Measurements from ENCODE around the gene NSD1. TPM values are rescaled to one million over a fixed set of nuclear protein-coding genes. Genes with fewer than 3 reads are reported as not detected.

The NSD1 gene
- total and polyA plus RNA-seq, 9 of the 15 experiments (the other 6 are each of a cell fraction or from before 2014, with no cell fraction given): 3.8 to 51.0 (median 24.7) TPM

DNA sequence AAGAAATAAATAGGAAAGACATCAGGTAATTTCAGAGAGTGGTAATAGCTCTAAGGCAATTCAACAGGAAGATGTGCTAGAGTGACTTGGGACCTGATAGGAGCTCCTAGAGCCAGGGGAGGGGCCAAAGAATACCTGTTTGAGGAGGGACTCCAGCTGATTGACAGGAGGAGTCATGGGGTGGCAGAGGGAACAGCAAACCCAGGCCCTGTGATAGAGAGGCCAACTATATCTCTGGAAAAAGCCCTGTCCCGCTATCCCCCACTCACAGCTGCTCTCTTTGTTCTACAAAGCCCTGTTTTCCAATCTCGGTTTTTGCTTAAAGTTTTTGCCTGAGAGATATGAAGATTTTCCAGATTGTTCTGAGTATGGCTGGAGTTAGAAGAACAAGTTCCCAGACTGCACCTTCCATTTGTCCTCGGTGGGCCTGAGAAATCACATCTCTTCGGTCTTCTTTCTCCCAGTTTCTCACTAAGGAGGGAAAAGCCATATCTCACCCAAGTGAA, 9.0 kb upstream of the NSD1 start:
- peak; percentile 80 for ATAC-seq
- Histone ChIP-seq H3K9me1 (ENCODE audit: control insufficient read depth, insufficient read depth, low read length) (no peaks in the 10 kb centered on the region), H3K4me1 (replicated peaks in 1 of 2; ENCODE audit: control insufficient read depth in 2 of 2, insufficient read depth in 2 of 2, low read length in 2 of 2) (peaks cover 0 to 8% of the 10 kb centered on the region in 2 experiments; a peak in 1 of 5 replicates), H3K4me2 (ENCODE audit: insufficient read depth, low read length) (no peak overlapping the region), H2AFZ (ENCODE audit: low read depth, low read length) (peak overlapping the region; percentile 25; the same call in 1 of the 2 replicates), H3K27ac (ENCODE audit: extremely low read depth, low read depth, low read length) (no peak overlapping the region), H4K20me1 (replicated peaks; ENCODE audit: control insufficient read depth, insufficient read depth, low read length) (no peaks in the 10 kb centered on the region), H3K9me3 (replicated peaks; ENCODE audit: control insufficient read depth, insufficient read depth, low read depth, low read length) (no peaks in the 10 kb centered on the region), H3K79me2 (ENCODE audit: control insufficient read depth, insufficient read depth, low read length) (no peaks in the 10 kb centered on the region), H3K36me3 (ENCODE audit: control insufficient read depth, insufficient read depth, low read length) (no peaks in the 10 kb centered on the region), H3K27me3 (ENCODE audit: control insufficient read depth in 2 of 2, insufficient read depth in 2 of 2, low read length in 2 of 2) (no peaks in the 10 kb centered on the region), H3K9ac (ENCODE audit: insufficient read depth in 1 of 2, low read depth in 2 of 2, low read length in 2 of 2) (no peak overlapping the region; a peak in 1 of 4 replicates), H3K4me3 (no peak overlapping the region)
- CTCF ChIA-PET (ENCODE audit: low intra/inter-chr PET ratio): no interaction called here
- WGBS (ENCODE audit: insufficient coverage, low coverage, missing lambda C conversion rate): 32% methylated on average over 4 of the region's 4 CpGs
- BruUV-seq (replicated peaks): no TSS peak
- intact Hi-C loops (cut with micrococcal nuclease): no loop called here
- POLR2A ChIA-PET: interaction anchor here (0.6 to 0.8 kb wide), 3 partner anchors 10 to 317 kb away, joined by 3 to 5 read pairs (median 4); no protein-coding TSS in a partner anchor
- TF ChIP-seq KDM1A (IDR thresholded peaks at IDR 0.05): peak; percentile 59 to 66; a peak in 3 of 4 replicates
- TF ChIP-seq, protein P1, sequence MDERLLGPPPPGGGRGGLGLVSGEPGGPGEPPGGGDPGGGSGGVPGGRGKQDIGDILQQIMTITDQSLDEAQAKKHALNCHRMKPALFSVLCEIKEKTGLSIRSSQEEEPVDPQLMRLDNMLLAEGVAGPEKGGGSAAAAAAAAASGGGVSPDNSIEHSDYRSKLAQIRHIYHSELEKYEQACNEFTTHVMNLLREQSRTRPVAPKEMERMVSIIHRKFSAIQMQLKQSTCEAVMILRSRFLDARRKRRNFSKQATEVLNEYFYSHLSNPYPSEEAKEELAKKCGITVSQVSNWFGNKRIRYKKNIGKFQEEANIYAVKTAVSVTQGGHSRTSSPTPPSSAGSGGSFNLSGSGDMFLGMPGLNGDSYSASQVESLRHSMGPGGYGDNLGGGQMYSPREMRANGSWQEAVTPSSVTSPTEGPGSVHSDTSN (CRISPR knock-in tag; IDR thresholded peaks at IDR 0.05; ENCODE audit: low read depth): peak; percentile 32; the same call in 1 of the 2 replicates
- TF ChIP-seq, protein P1 (tag; conservative IDR thresholded peaks at IDR 0.05; ENCODE audit: low read depth): no peak
- TF ChIP-seq ZNF695 (CRISPR knock-in tag; IDR thresholded peaks at IDR 0.05): no peak
- peak in 1 of 2 experiments; percentile 25; a peak in 2 of 4 replicates for TF ChIP-seq RCOR1 (IDR thresholded peaks at IDR 0.05; ENCODE audit: borderline replicate concordance in 1 of 2, low read depth in 2 of 2, low read length in 2 of 2)
- no peak for TF ChIP-seq RFX5 (IDR thresholded peaks at IDR 0.05; ENCODE audit: low read depth, low read length)
- TF ChIP-seq NR2F6 (CRISPR knock-in tag; IDR thresholded peaks at IDR 0.05): no peak
- peak; percentile 95 for TF ChIP-seq PKNOX1 (IDR thresholded peaks at IDR 0.05)
- in situ Hi-C loops (cut with MboI): loop anchor here (25.0 kb wide), 1 partner anchor 1387 kb away; no protein-coding TSS in a partner anchor
- no peak for FAIRE-seq
- peak in 2 of 4 experiments; percentile 26 to 34 for DNase-seq (ENCODE audit: extremely low read depth in 1 of 4, low spot score in 3 of 4)

All from K562 (cell line).